GM18519 (cell line): Measurements from ENCODE around the gene FGFR2.
"Not testable (repeated sequence)": the region's sequence is repeated elsewhere in the genome, so short reads cannot be mapped to it uniquely, and the experiment has no call there.

ENCODE experiments used
- ATAC-seq: cut with Tn5 transposase; IDR thresholded peaks from one replicate; pipeline ENCODE4 v1.9.1; 2021; ENCODE audit warnings: mild to moderate bottlenecking, moderate library complexity; ENCODE audit not compliant: unreplicated experiment, low FRiP score

Gene FGFR2

GRCh38 chr10:121526801-121527221, 71.4 kb downstream of the FGFR2 start:
- no peak for ATAC-seq

GRCh38 chr10:121526135-121526790, 72.0 kb downstream of the FGFR2 start:
- ATAC-seq = no peak

GRCh38 chr10:121525251-121526134, 72.8 kb downstream of the FGFR2 start:
- no peak for ATAC-seq

GRCh38 chr10:121524157-121524817, 74.0 kb downstream of the FGFR2 start:
- no peak for ATAC-seq

- ATAC-seq = no peak
Measured at GRCh38 chr10:121522831-121523230, 75.4 kb downstream of the FGFR2 start.

- ATAC-seq = no peak
Measured at GRCh38 chr10:121521794-121522556, 76.3 kb downstream of the FGFR2 start.

- ATAC-seq = not testable (repeated sequence)
Measured at GRCh38 chr10:121520526-121520925, 77.7 kb downstream of the FGFR2 start.

GRCh38 chr10:121519901-121520493, 78.2 kb downstream of the FGFR2 start:
- no peak for ATAC-seq

- ATAC-seq = no peak
Measured at GRCh38 chr10:121519411-121519810, 78.8 kb downstream of the FGFR2 start.

GRCh38 chr10:121518333-121518732, 79.9 kb downstream of the FGFR2 start:
- ATAC-seq = no peak

- ATAC-seq = no peak
Measured at GRCh38 chr10:121516093-121516865, 82.0 kb downstream of the FGFR2 start.

- ATAC-seq = no peak
Measured at GRCh38 chr10:121514141-121514865, 83.9 kb downstream of the FGFR2 start.

GRCh38 chr10:121511943-121512342, 86.3 kb downstream of the FGFR2 start:
- ATAC-seq = no peak

- ATAC-seq = no peak
Measured at GRCh38 chr10:121511460-121511859, 86.8 kb downstream of the FGFR2 start.

- no peak for ATAC-seq
Measured at GRCh38 chr10:121510201-121510771, 88.0 kb downstream of the FGFR2 start.

GRCh38 chr10:121509796-121510195, 88.4 kb downstream of the FGFR2 start:
- ATAC-seq = no peak

- no peak for ATAC-seq
Measured at GRCh38 chr10:121509112-121509511, 89.1 kb downstream of the FGFR2 start.

- no peak for ATAC-seq
Measured at GRCh38 chr10:121503587-121504051, 94.6 kb downstream of the FGFR2 start.
